GM12878 (cell line): ENCODE results near the gene ULBP2. TPM values are rescaled to one million over a fixed set of nuclear protein-coding genes. Genes with fewer than 3 reads are reported as not detected.

Experiments
- ATAC-seq: fragments of 200-7000 bp; cut with Tn5 transposase; 3 replicates; pipeline ENCODE4 v1.9.1; 2020; ENCODE audit warnings: mild to moderate bottlenecking, moderate library complexity
- BruUV-seq: library from RNA; stranded (reverse); fragments of 400-500 nt; replicated peaks from 2 replicates; lab custom pipeline; 2021; lab: Mats Ljungman, UMichigan
- CTCF ChIA-PET: fragments of 300-600 bp; sonication (Branson Sonifier 250); formaldehyde crosslinking; extraction: SDS; loops from one replicate; lab custom pipeline; 2021; ENCODE audit warnings: inconsistent platforms; lab: Yijun Ruan, JAX
- POLR2A ChIA-PET: fragments of 350-600 bp; formaldehyde crosslinking; extraction: SDS; loops from one replicate; lab custom pipeline; 2021; ENCODE audit warnings: inconsistent platforms; lab: Charles Lee
- RAD21 ChIA-PET: fragments of 300-600 bp; sonication (Branson Sonifier 250); formaldehyde crosslinking; loops from one replicate; lab custom pipeline; 2023; ENCODE audit warnings: antibody characterized with exemption; ENCODE audit not compliant: unreplicated experiment; lab: Charles Lee
- SMC1A ChIA-PET: fragments of 300-600 bp; sonication (Branson Sonifier 250); formaldehyde crosslinking; loops from one replicate; lab custom pipeline; 2023; ENCODE audit not compliant: unreplicated experiment, uncharacterized antibody; lab: Charles Lee
- DNase-seq: peaks from one replicate; pipeline ENCODE4 v3.0.0-alpha.2; 2011; ENCODE audit warnings: low read depth, low spot score
- FAIRE-seq: peaks from 3 replicates; lab custom pipeline; 2011; peaks lifted over from hg19 to GRCh38; lab: Jason Lieb, UNC
- H2AFZ ChIP-seq: 2 replicates; pipeline ENCODE4 v1.6.0; 2011; ENCODE audit warnings: low read depth, low read length, control low read depth; ENCODE audit not compliant: control insufficient read depth
- H3K27ac ChIP-seq: 2 replicates; pipeline ENCODE4 v1.5.1; 2011; ENCODE audit warnings: control low read depth; ENCODE audit not compliant: control insufficient read depth, insufficient read depth
- H3K27me3 ChIP-seq, 2 experiments: replicated peaks in 1 of 2; 2 replicates each; pipeline versions ENCODE4 v1.6.0 to v1.6.1; 2011; ENCODE audit warnings: low read length in 1 of 2; ENCODE audit not compliant: control insufficient read depth in 2 of 2, insufficient read depth in 2 of 2
- H3K36me3 ChIP-seq, 2 experiments: 2 replicates each; pipeline ENCODE4 v1.5.1; 2011; ENCODE audit warnings: low read length in 1 of 2; ENCODE audit not compliant: control insufficient read depth in 2 of 2, insufficient read depth in 2 of 2
- H3K4me1 ChIP-seq: 2 replicates; pipeline ENCODE4 v1.6.1; 2011; ENCODE audit warnings: mild to moderate bottlenecking, low read length, moderate library complexity, mixed read lengths; ENCODE audit not compliant: control insufficient read depth, insufficient read depth
- H3K4me2 ChIP-seq: 2 replicates; pipeline ENCODE4 v1.6.0; 2011; ENCODE audit warnings: control low read depth; ENCODE audit not compliant: control insufficient read depth, insufficient read depth
- H3K4me3 ChIP-seq: fragments of 200-600 bp; sonication (generic); 2 replicates; pipeline ENCODE4 v1.5.1; 2016
- H3K79me2 ChIP-seq: 2 replicates; pipeline ENCODE4 v1.6.0; 2011; ENCODE audit warnings: low read length; ENCODE audit not compliant: control insufficient read depth, insufficient read depth
- H3K9ac ChIP-seq: 2 replicates; pipeline ENCODE4 v1.8.0; 2011; ENCODE audit warnings: low read length, control low read depth, mixed read lengths; ENCODE audit not compliant: control insufficient read depth, insufficient read depth
- H3K9me3 ChIP-seq: replicated peaks from 3 replicates; pipeline ENCODE4 v1.5.1; 2011; ENCODE audit warnings: mild to moderate bottlenecking, low read length; ENCODE audit not compliant: control insufficient read depth, insufficient read depth
- H4K20me1 ChIP-seq: 2 replicates; pipeline ENCODE4 v1.6.0; 2011; ENCODE audit not compliant: control insufficient read depth, insufficient read depth
- CBFB ChIP-seq: IDR thresholded peaks from 2 replicates; pipeline ENCODE4 v1.6.1; 2016; ENCODE audit warnings: antibody characterized with exemption, low read depth
- CREM ChIP-seq: IDR thresholded peaks from 2 replicates; pipeline ENCODE4 v1.6.1; 2014; ENCODE audit warnings: antibody characterized with exemption, low read depth
- EZH2 ChIP-seq: IDR thresholded peaks from 2 replicates; pipeline ENCODE4 v1.6.1; 2012; ENCODE audit warnings: low read depth, mild to moderate bottlenecking, control low read depth, inconsistent platforms, low read length, borderline replicate concordance; ENCODE audit not compliant: control insufficient read depth
- MTA3 ChIP-seq: IDR thresholded peaks from 2 replicates; pipeline ENCODE4 v1.6.1; 2012; ENCODE audit warnings: low read length, inconsistent platforms, borderline replicate concordance
- NFYB ChIP-seq: IDR thresholded peaks from 2 replicates; pipeline ENCODE4 v1.6.1; 2011; ENCODE audit warnings: low read depth, mild to moderate bottlenecking, low read length, improper control_type of control experiment, moderate library complexity; ENCODE audit not compliant: insufficient read depth
- PML ChIP-seq: IDR thresholded peaks from 2 replicates; pipeline ENCODE4 v1.6.1; 2012; ENCODE audit warnings: low read length, inconsistent platforms
- SIX5 ChIP-seq: IDR thresholded peaks from 2 replicates; pipeline ENCODE4 v1.6.1; 2011; ENCODE audit warnings: mild to moderate bottlenecking, low read depth, low read length, moderate library complexity; ENCODE audit not compliant: severe bottlenecking
- SUPT20H ChIP-seq: IDR thresholded peaks from 2 replicates; pipeline ENCODE4 v1.6.1; 2011; ENCODE audit warnings: low read depth, mild to moderate bottlenecking, low read length, moderate library complexity, borderline replicate concordance; ENCODE audit not compliant: control insufficient read depth
- TARDBP ChIP-seq: IDR thresholded peaks from 2 replicates; pipeline ENCODE4 v1.6.1; 2016; ENCODE audit warnings: borderline replicate concordance
- TBL1XR1 ChIP-seq: IDR thresholded peaks from 2 replicates; pipeline ENCODE4 v1.6.1; 2012; ENCODE audit warnings: low read depth, low read length, improper control_type of control experiment
- ZBTB11 ChIP-seq: fragments of 450-650 bp; formaldehyde crosslinking; IDR thresholded peaks from 2 replicates; pipeline ENCODE4 v1.5.0; 2022; ENCODE audit warnings: mild to moderate bottlenecking, missing genetic modification characterization
- ZNF24 ChIP-seq: fragments of 450-650 bp; IDR thresholded peaks from 2 replicates; pipeline ENCODE4 v1.6.1; 2017; ENCODE audit warnings: antibody characterized with exemption, mild to moderate bottlenecking
- ZNF592 ChIP-seq: fragments of 450-650 bp; IDR thresholded peaks from 2 replicates; pipeline ENCODE4 v1.6.1; 2017; ENCODE audit warnings: mild to moderate bottlenecking, moderate library complexity
- WGBS: methylation state at CpG from one replicate; pipeline ENCODE4 v1.1.6; 2016; ENCODE audit warnings: low lambda C conversion rate; ENCODE audit not compliant: insufficient replicate concordance, insufficient coverage; ENCODE audit errors: missing lambda C conversion rate; 5-methylcytosine and 5-hydroxymethylcytosine counted together
- in situ Hi-C: fragments of 300-500 bp; cut with MboI; formaldehyde crosslinking; loops from 9 replicates; pipeline ENCODE4 v1.14.3; 2018; ENCODE audit warnings: mixed read lengths
- intact Hi-C: fragments of 100-400 bp; cut with micrococcal nuclease; formaldehyde crosslinking; loops from one replicate; pipeline ENCODE4 v1.14.2; 2022; ENCODE audit not compliant: unreplicated experiment
- polyA plus RNA-seq, 11 experiments: library from polyadenylated mRNA; depleted of rRNA in 4 of 11; unstranded in 6 of 11; stranded (reverse) in 5 of 11; fragments of >200 nt; fragmentation: Nextera tagmentation in 4 of 11; fragmentation: Illumina TruSeq in 1 of 11; extraction: Ambion mirVana in 4 of 11; extraction: Trizol in 1 of 11; gene quantifications; 1 replicate in 1 of 11; 2 replicates in 10 of 11; pipeline versions ENCODE4 v1.2.1 to v1.2.3, GENCODE V29; 2011 to 2016; ENCODE audit warnings: inconsistent platforms in 2 of 11, missing spikeins in 2 of 11, low read depth in 1 of 11
- total RNA-seq, 4 experiments: library from RNA; depleted of rRNA in 3 of 4; stranded (reverse); fragments of >200 nt in 3 of 4; fragmentation: Illumina TruSeq in 1 of 4; extraction: Trizol in 1 of 4; gene quantifications; 2 replicates each; pipeline versions ENCODE4 v1.2.1 to v1.2.3, GENCODE V29; 2013 to 2021

ULBP2 gene
- total and polyA plus RNA-seq, 10 of the 15 experiments (the other 5 are each of a cell fraction or from before 2014, with no cell fraction given) = 0.16 to 2.5 (median 0.22) TPM; not detected in 3

GRCh38 chr6:149895833-149896271 is 46.0 kb upstream of the ULBP2 start:
- Histone ChIP-seq H3K79me2 (no peaks in the 10 kb centered on the region), H3K36me3 (no peaks in the 10 kb centered on the region), H2AFZ (no peak overlapping the region), H3K27ac (no peak overlapping the region), H3K4me1 (no peaks in the 10 kb centered on the region), H3K27me3 (peaks cover 0 to 5% of the 10 kb centered on the region in 2 experiments; a peak in 2 of 4 replicates), H3K4me3 (no peak overlapping the region), H3K9ac (no peak overlapping the region), H3K9me3 (no peaks in the 10 kb centered on the region), H3K4me2 (no peak overlapping the region), H4K20me1 (no peaks in the 10 kb centered on the region)
- no TSS peak for BruUV-seq
- ATAC-seq (no peak), DNase-seq (no peak), FAIRE-seq (no peak)
- 47% methylated on average over 5 of the region's 5 CpGs for WGBS
- TF ChIP-seq ZNF592 (no peak), PML (no peak), TARDBP (no peak), CREM (no peak), MTA3 (no peak), EZH2 (no peak), SUPT20H (no peak), TBL1XR1 (no peak), NFYB (no peak), CBFB (no peak), ZNF24 (no peak), ZBTB11 (CRISPR knock-in tag) (no peak), SIX5 (no peak)
- POLR2A ChIA-PET = no interaction called here
- SMC1A ChIA-PET = no interaction called here
- CTCF ChIA-PET = interaction anchor here (0.6 kb wide), 1 partner anchor 30 kb away, joined by 3 read pairs; no protein-coding TSS in a partner anchor
- intact Hi-C loops (no loop called here), in situ Hi-C loops (no loop called here)
- RAD21 ChIA-PET = no interaction called here
